ENCODE data around the gene MYF5. TPM values are rescaled to one million over a fixed set of nuclear protein-coding genes. Genes with fewer than 3 reads are reported as not detected.
A peak's percentile ranks its signal among the peaks of the same experiment; 100 is the strongest.

MYF5 gene
- total and polyA plus RNA-seq, 2 of the 13 experiments (the other 11 are each of a cell fraction or from before 2014, with no cell fraction given), result not detected

DNA sequence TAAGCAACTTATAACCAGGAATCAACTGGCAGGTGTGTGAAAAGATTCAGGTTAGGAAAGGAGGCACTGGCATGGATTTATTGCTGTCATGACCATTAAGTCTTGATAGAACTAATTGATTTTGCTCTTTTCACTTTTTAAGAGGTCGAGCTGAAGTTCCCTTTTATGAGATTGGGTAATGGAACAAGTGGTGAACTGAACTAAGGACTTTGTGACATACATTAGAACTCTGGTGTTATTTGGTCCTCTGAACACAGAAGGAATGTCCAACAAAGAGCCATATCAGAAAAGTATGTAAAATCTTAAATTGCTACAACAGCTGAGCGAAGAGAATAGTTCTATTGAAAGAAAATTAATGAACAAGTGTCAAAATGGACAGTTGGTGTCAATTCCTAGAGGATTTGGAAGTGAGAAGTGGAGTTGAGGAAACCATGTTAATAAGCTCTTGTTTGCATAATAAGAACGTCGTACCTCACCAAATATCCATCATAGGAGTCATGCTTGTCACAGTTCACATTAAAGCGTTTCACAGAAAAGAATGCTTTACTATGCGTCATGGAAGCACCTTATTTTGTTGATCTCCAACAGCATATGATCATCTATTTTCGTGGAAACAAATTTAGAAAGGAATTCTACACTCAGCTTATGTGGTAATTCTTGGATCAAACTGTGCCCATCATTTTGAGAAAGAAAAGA lies 17.7 kb upstream of the MYF5 start:
- H4K20me1 ChIP-seq (ENCODE audit: insufficient read depth, low read length), result no peaks in the 10 kb centered on the region
- TF ChIP-seq ZKSCAN5 (CRISPR knock-in tag; IDR thresholded peaks at IDR 0.05), result peak; percentile 40; the same call in 1 of the 2 replicates
- TF ChIP-seq, protein P1, sequence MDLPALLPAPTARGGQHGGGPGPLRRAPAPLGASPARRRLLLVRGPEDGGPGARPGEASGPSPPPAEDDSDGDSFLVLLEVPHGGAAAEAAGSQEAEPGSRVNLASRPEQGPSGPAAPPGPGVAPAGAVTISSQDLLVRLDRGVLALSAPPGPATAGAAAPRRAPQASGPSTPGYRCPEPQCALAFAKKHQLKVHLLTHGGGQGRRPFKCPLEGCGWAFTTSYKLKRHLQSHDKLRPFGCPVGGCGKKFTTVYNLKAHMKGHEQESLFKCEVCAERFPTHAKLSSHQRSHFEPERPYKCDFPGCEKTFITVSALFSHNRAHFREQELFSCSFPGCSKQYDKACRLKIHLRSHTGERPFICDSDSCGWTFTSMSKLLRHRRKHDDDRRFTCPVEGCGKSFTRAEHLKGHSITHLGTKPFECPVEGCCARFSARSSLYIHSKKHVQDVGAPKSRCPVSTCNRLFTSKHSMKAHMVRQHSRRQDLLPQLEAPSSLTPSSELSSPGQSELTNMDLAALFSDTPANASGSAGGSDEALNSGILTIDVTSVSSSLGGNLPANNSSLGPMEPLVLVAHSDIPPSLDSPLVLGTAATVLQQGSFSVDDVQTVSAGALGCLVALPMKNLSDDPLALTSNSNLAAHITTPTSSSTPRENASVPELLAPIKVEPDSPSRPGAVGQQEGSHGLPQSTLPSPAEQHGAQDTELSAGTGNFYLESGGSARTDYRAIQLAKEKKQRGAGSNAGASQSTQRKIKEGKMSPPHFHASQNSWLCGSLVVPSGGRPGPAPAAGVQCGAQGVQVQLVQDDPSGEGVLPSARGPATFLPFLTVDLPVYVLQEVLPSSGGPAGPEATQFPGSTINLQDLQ (CRISPR knock-in tag; IDR thresholded peaks at IDR 0.05), result no peak
- FAIRE-seq (no peak), DNase-seq (ENCODE audit: low spot score) (no peak), ATAC-seq (no peak)
- no peak overlapping the region for H3K9ac ChIP-seq (ENCODE audit: insufficient read depth, low read depth, low read length)
- intact Hi-C loops (cut with micrococcal nuclease; ENCODE audit: unreplicated experiment), result no loop called here
- ChIA-PET POLR2A (no interaction called here), CTCF (ENCODE audit: low intra/inter-chr PET ratio, low total read pairs) (no interaction called here)
- H3K9me3 ChIP-seq (ENCODE audit: low read length), result no peaks in the 10 kb centered on the region
- H3K27me3 ChIP-seq (ENCODE audit: control insufficient read depth in 1 of 2, insufficient read depth in 2 of 2, low read length in 2 of 2), result no peaks in the 10 kb centered on the region
- no peak overlapping the region for H3K4me3 ChIP-seq (replicated peaks in 1 of 3; ENCODE audit: insufficient read depth in 1 of 3, low read depth in 2 of 3, low read length in 3 of 3)
- BruUV-seq (replicated peaks), result no TSS peak
- H3K4me2 ChIP-seq (ENCODE audit: low read depth, low read length), result no peak overlapping the region
- in situ Hi-C loops (cut with HindIII; ENCODE audit: extremely low pct_ligation_motif_present, low pct_unique_long_range_greater_than_20kb), result no loop called here
- no peaks in the 10 kb centered on the region for H3K36me3 ChIP-seq (replicated peaks in 1 of 2; ENCODE audit: control insufficient read depth in 1 of 2, insufficient read depth in 2 of 2, low read length in 2 of 2)
- no peak overlapping the region for H2AFZ ChIP-seq (ENCODE audit: low read length)
- no peaks in the 10 kb centered on the region for H3K79me2 ChIP-seq (ENCODE audit: insufficient read depth, low read length)
- H3K27ac ChIP-seq (ENCODE audit: extremely low read length, insufficient read depth, low read length), result no peak overlapping the region
- peaks cover 30% of the 10 kb centered on the region for H3K4me1 ChIP-seq (ENCODE audit: insufficient read depth, low read length)
- 31% methylated on average over 7 of the region's 7 CpGs for WGBS (ENCODE audit: low lambda C conversion rate)

DNA sequence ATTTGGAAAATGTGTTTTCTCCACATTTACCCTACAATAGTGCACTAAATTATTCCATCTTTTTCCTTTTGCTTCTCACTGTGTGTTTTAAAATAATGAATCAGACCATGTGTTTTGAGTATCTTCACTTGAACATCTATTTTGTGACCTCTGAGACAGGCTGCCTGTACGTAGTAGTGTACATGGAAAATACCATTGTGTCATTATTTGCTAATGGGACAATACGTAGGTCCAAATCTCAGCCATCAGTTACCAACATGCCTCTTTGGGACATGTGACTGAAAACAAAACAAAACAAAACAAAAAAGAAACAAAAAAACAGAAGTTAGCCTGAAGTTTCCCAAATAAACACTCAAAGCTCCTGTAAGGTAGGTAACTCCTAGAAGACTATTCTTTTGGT lies 16.4 kb upstream of the MYF5 start:
- Histone ChIP-seq H4K20me1 (ENCODE audit: insufficient read depth, low read length) (no peaks in the 10 kb centered on the region), H3K4me1 (ENCODE audit: insufficient read depth, low read length) (peaks cover 30% of the 10 kb centered on the region), H3K79me2 (ENCODE audit: insufficient read depth, low read length) (no peaks in the 10 kb centered on the region), H3K27ac (ENCODE audit: extremely low read length, insufficient read depth, low read length) (no peak overlapping the region), H3K36me3 (replicated peaks in 1 of 2; ENCODE audit: control insufficient read depth in 1 of 2, insufficient read depth in 2 of 2, low read length in 2 of 2) (no peaks in the 10 kb centered on the region), H3K4me2 (ENCODE audit: low read depth, low read length) (no peak overlapping the region), H2AFZ (ENCODE audit: low read length) (no peak overlapping the region), H3K27me3 (ENCODE audit: control insufficient read depth in 1 of 2, insufficient read depth in 2 of 2, low read length in 2 of 2) (no peaks in the 10 kb centered on the region), H3K9me3 (ENCODE audit: low read length) (no peaks in the 10 kb centered on the region), H3K9ac (ENCODE audit: insufficient read depth, low read depth, low read length) (no peak overlapping the region), H3K4me3 (replicated peaks in 1 of 3; ENCODE audit: insufficient read depth in 1 of 3, low read depth in 2 of 3, low read length in 3 of 3) (no peak overlapping the region)
- ATAC-seq (no peak), DNase-seq (ENCODE audit: low spot score) (no peak), FAIRE-seq (no peak)
- no peak for TF ChIP-seq ZNF383 (CRISPR knock-in tag; IDR thresholded peaks at IDR 0.05; ENCODE audit: borderline replicate concordance)
- TF ChIP-seq ZNF776 (CRISPR knock-in tag; IDR thresholded peaks at IDR 0.05), result no peak
- TF ChIP-seq, protein P2, sequence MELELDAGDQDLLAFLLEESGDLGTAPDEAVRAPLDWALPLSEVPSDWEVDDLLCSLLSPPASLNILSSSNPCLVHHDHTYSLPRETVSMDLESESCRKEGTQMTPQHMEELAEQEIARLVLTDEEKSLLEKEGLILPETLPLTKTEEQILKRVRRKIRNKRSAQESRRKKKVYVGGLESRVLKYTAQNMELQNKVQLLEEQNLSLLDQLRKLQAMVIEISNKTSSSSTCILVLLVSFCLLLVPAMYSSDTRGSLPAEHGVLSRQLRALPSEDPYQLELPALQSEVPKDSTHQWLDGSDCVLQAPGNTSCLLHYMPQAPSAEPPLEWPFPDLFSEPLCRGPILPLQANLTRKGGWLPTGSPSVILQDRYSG (CRISPR knock-in tag; IDR thresholded peaks at IDR 0.05), result no peak
- no peak for TF ChIP-seq ISL2 (CRISPR knock-in tag; IDR thresholded peaks at IDR 0.05)
- TF ChIP-seq E2F2 (CRISPR knock-in tag; IDR thresholded peaks at IDR 0.05; ENCODE audit: borderline replicate concordance), result no peak
- no peak for TF ChIP-seq ZNF264 (CRISPR knock-in tag; IDR thresholded peaks at IDR 0.05)
- no peak for TF ChIP-seq ELF1 (CRISPR knock-in tag; IDR thresholded peaks at IDR 0.05)
- BruUV-seq (replicated peaks), result no TSS peak
- 16% methylated on average over 2 of the region's 2 CpGs for WGBS (ENCODE audit: low lambda C conversion rate)
- ChIA-PET CTCF (ENCODE audit: low intra/inter-chr PET ratio, low total read pairs) (no interaction called here), POLR2A (no interaction called here)
- intact Hi-C loops (cut with micrococcal nuclease; ENCODE audit: unreplicated experiment), result no loop called here
- in situ Hi-C loops (cut with HindIII; ENCODE audit: extremely low pct_ligation_motif_present, low pct_unique_long_range_greater_than_20kb), result no loop called here
